ENCODE measurements around the gene TMEM218.

- TF ChIP-seq POLR2AphosphoS5 (IDR thresholded peaks at IDR 0.05; ENCODE audit: low read depth) = no peak
- no peak for TF ChIP-seq CTCF (IDR thresholded peaks at IDR 0.05; ENCODE audit: insufficient read depth, low read length)
These were observed 11.3 kb downstream of the TMEM218 start for GRCh38 chr11:125100136-125100535.

All from HL-60 (cell line).